SK-N-SH (cell line): ENCODE measurements around the gene IAPP. TPM values are rescaled to one million over a fixed set of nuclear protein-coding genes. Genes with fewer than 3 reads are reported as not detected.

Experiments
- CTCF ChIA-PET: fragments of 300-600, 350-600 bp; formaldehyde crosslinking; extraction: SDS; loops from one replicate; lab custom pipeline; 2021; lab: Yijun Ruan, JAX
- POLR2A ChIA-PET: fragments of 350-600 bp; sonication (Branson Sonifier 250); formaldehyde crosslinking; extraction: SDS; loops from one replicate; lab custom pipeline; 2020; ENCODE audit warnings: antibody characterized with exemption, inconsistent platforms; lab: Yijun Ruan, JAX
- DNase-seq: peaks from one replicate; pipeline ENCODE4 v3.0.0; 2012
- H2AFZ ChIP-seq: fragments of 200-600 bp; sonication (generic); 2 replicates; pipeline ENCODE4 v1.8.1; 2016; ENCODE audit warnings: antibody characterized with exemption, mild to moderate bottlenecking, low read depth
- H3F3A ChIP-seq: fragments of 200-600 bp; sonication (generic); replicated peaks from 2 replicates; pipeline ENCODE3; 2016; ENCODE audit warnings: antibody characterized with exemption, mild to moderate bottlenecking; ENCODE audit not compliant: insufficient read depth
- H3K27ac ChIP-seq, 2 experiments: fragments of 200-500 bp in 1 of 2; fragments of 200-600 bp in 1 of 2; sonication (Bioruptor generic) in 1 of 2; sonication (generic), shearing (Covaris generic) in 1 of 2; 2 replicates each; pipeline versions ENCODE4 v1.5.1 to v1.6.1; 2014 to 2016; ENCODE audit warnings: low read depth in 2 of 2, inconsistent platforms in 1 of 2, low read length in 1 of 2, mild to moderate bottlenecking in 1 of 2, mixed read lengths in 1 of 2
- H3K27me3 ChIP-seq: fragments of 200-600 bp; sonication (generic), shearing (Covaris generic); 2 replicates; pipeline ENCODE4 v1.6.1; 2016; ENCODE audit warnings: mixed run types; ENCODE audit not compliant: insufficient read depth
- H3K36me3 ChIP-seq, 2 experiments: fragments of 200-500 bp in 1 of 2; fragments of 200-600 bp in 1 of 2; sonication (Bioruptor generic) in 1 of 2; sonication (generic) in 1 of 2; replicated peaks in 1 of 2; 2 replicates each; pipeline versions ENCODE3 to v1.5.1; 2014 to 2016; ENCODE audit warnings: low read length in 1 of 2, mild to moderate bottlenecking in 1 of 2; ENCODE audit not compliant: insufficient read depth in 2 of 2, control insufficient read depth in 1 of 2
- H3K4me1 ChIP-seq, 2 experiments: fragments of 200-500 bp in 1 of 2; fragments of 200-600 bp in 1 of 2; sonication (Bioruptor generic) in 1 of 2; sonication (generic), shearing (Covaris generic) in 1 of 2; 2 replicates each; pipeline versions ENCODE4 v1.5.1 to v1.6.1; 2014 to 2016; ENCODE audit warnings: low read depth in 1 of 2, low read length in 1 of 2, mixed run types in 1 of 2; ENCODE audit not compliant: insufficient read depth in 2 of 2, control insufficient read depth in 1 of 2
- H3K4me2 ChIP-seq: fragments of 200-600 bp; sonication (generic), shearing (Covaris generic); 2 replicates; pipeline ENCODE4 v1.6.1; 2017; ENCODE audit warnings: mixed run types
- H3K4me3 ChIP-seq, 2 experiments: fragments of 200-500 bp in 1 of 2; fragments of 200-600 bp in 1 of 2; sonication (Bioruptor generic) in 1 of 2; sonication (generic), shearing (Covaris generic) in 1 of 2; 2 replicates each; pipeline versions ENCODE4 v1.5.1 to v1.8.1; 2014 to 2016; ENCODE audit warnings: low read depth in 2 of 2, inconsistent platforms in 1 of 2, low read length in 1 of 2, mild to moderate bottlenecking in 1 of 2, mixed read lengths in 1 of 2, moderate library complexity in 1 of 2
- H3K79me2 ChIP-seq: fragments of 200-600 bp; sonication (generic); 2 replicates; pipeline ENCODE4 v1.8.1; 2017; ENCODE audit warnings: mild to moderate bottlenecking; ENCODE audit not compliant: insufficient read depth
- H3K9ac ChIP-seq: fragments of 200-600 bp; sonication (generic); 2 replicates; pipeline ENCODE4 v1.6.1; 2017; ENCODE audit warnings: mixed run types
- H3K9me2 ChIP-seq: fragments of 200-600 bp; sonication (generic); 2 replicates; pipeline ENCODE4 v1.6.1; 2017; ENCODE audit warnings: mixed run types
- H3K9me3 ChIP-seq: fragments of 200-600 bp; sonication (generic); 2 replicates; pipeline ENCODE4 v1.6.1; 2017; ENCODE audit warnings: mixed run types, mild to moderate bottlenecking, moderate library complexity
- H4K20me1 ChIP-seq: fragments of 200-600 bp; sonication (generic); 2 replicates; pipeline ENCODE4 v1.6.1; 2017; ENCODE audit warnings: mild to moderate bottlenecking, mixed run types; ENCODE audit not compliant: insufficient read depth
- CHD2 ChIP-seq: fragments of 150-350 bp; IDR thresholded peaks from 2 replicates; pipeline ENCODE4 v1.6.1; 2018; ENCODE audit warnings: low read length; ENCODE audit not compliant: partially characterized antibody
- FOSL2 ChIP-seq: IDR thresholded peaks from 2 replicates; pipeline ENCODE4 v1.4.0; 2012; ENCODE audit warnings: low read depth, mild to moderate bottlenecking, moderate library complexity, borderline replicate concordance
- FOXJ3 ChIP-seq: sonication (generic); formaldehyde crosslinking; IDR thresholded peaks from 2 replicates; pipeline ENCODE4 v1.5.1; 2020; ENCODE audit warnings: mild to moderate bottlenecking, missing genetic modification reagents
- GABPA ChIP-seq: IDR thresholded peaks from 2 replicates; pipeline ENCODE4 v1.4.0; 2012; ENCODE audit warnings: low read depth, mild to moderate bottlenecking
- GATA2 ChIP-seq: sonication (generic); formaldehyde crosslinking; IDR thresholded peaks from 2 replicates; pipeline ENCODE4 v1.5.0; 2020; ENCODE audit warnings: mild to moderate bottlenecking, missing genetic modification reagents
- NRF1 ChIP-seq: IDR thresholded peaks from 2 replicates; pipeline ENCODE4 v1.6.1; 2012; ENCODE audit warnings: low read depth, mild to moderate bottlenecking, low read length
- POLR2AphosphoS5 ChIP-seq: IDR thresholded peaks from 2 replicates; pipeline ENCODE4 v1.6.1; 2012; ENCODE audit warnings: low read depth, low read length
- RCOR1 ChIP-seq: fragments of 150-350 bp; IDR thresholded peaks from 2 replicates; pipeline ENCODE4 v1.6.1; 2017; ENCODE audit warnings: antibody characterized with exemption, low read length
- RFX5 ChIP-seq: IDR thresholded peaks from 2 replicates; pipeline ENCODE4 v1.6.1; 2012; ENCODE audit warnings: mild to moderate bottlenecking, improper control_type of control experiment, low read length
- SMC3 ChIP-seq: IDR thresholded peaks from 2 replicates; pipeline ENCODE4 v1.6.1; 2012; ENCODE audit warnings: low read depth, low read length, improper control_type of control experiment
- TAF1 ChIP-seq: IDR thresholded peaks from 2 replicates; pipeline ENCODE4 v1.6.1; 2012; ENCODE audit warnings: low read depth, mild to moderate bottlenecking, low read length, moderate library complexity, borderline replicate concordance
- TEAD4 ChIP-seq: IDR thresholded peaks from 2 replicates; pipeline ENCODE4 v1.4.0; 2012; ENCODE audit warnings: mild to moderate bottlenecking, borderline replicate concordance; ENCODE audit not compliant: insufficient read depth
- YY1 ChIP-seq: IDR thresholded peaks from 2 replicates; pipeline ENCODE4 v1.4.0; 2012; ENCODE audit warnings: low read depth, mild to moderate bottlenecking
- WGBS: methylation state at CpG from one replicate; pipeline ENCODE4 v1.1.6; 2017; ENCODE audit warnings: low lambda C conversion rate; 5-methylcytosine and 5-hydroxymethylcytosine counted together
- polyA plus RNA-seq, 3 experiments: library from polyadenylated mRNA; depleted of rRNA; stranded (reverse); fragments of >200 nt; gene quantifications; 2 replicates each; pipeline ENCODE4 v1.2.3, GENCODE V29; 2012
- TF ChIP-seq, protein P1 (sequence below): fragments of 150-350 bp; IDR thresholded peaks from 2 replicates; pipeline ENCODE4 v1.6.1; 2016; ENCODE audit warnings: mild to moderate bottlenecking, low read depth, low read length
- TF ChIP-seq, protein P2 (sequence below): IDR thresholded peaks from 2 replicates; pipeline ENCODE4 v1.4.0; 2012; ENCODE audit warnings: low read depth, borderline replicate concordance
- TF ChIP-seq, protein P3 (sequence below): IDR thresholded peaks from 2 replicates; pipeline ENCODE4 v1.4.0; 2012; ENCODE audit warnings: low read depth
- TF ChIP-seq, protein P4 (sequence below): fragments of 150-350 bp; IDR thresholded peaks from 2 replicates; pipeline ENCODE4 v1.6.1; 2017; ENCODE audit warnings: antibody characterized with exemption, low read length, low read depth, borderline replicate concordance
- TF ChIP-seq, protein P5 (sequence below): IDR thresholded peaks from 2 replicates; pipeline ENCODE4 v1.6.1; 2012; ENCODE audit warnings: mild to moderate bottlenecking, low read depth, low read length, moderate library complexity
- TF ChIP-seq, protein P6 (sequence below): IDR thresholded peaks from 2 replicates; pipeline ENCODE4; 2012

The IAPP gene
- polyA plus RNA-seq, 1 of the 3 experiments (the other 2 are of a cell fraction): not detected

DNA sequence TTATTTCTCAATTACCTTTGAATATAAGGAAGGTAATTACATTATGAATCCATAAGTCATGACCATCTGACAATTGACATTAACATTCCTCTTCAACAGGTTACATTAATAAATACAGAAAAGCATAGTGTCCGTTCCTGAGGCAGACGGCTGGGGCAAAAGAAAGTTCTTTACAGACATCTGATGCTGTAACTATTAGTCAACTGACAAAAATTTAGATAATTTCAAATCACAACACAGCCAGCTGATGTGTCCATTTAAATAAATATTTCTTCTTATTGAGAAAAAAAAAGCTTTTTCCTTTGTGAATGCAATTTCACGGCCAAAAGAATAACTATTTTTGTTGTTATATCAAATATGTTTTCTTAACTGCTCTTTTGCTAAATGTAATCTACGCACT, 55.5 kb downstream of the IAPP start:
- 41% methylated on average over 4 of the region's 4 CpGs for WGBS
- CTCF ChIA-PET: no interaction called here
- H3F3A ChIP-seq: peaks cover 4% of the 10 kb centered on the region
- no peaks in the 10 kb centered on the region for H3K79me2 ChIP-seq
- H3K9me3 ChIP-seq: no peaks in the 10 kb centered on the region
- H3K27me3 ChIP-seq: no peaks in the 10 kb centered on the region
- H3K9ac ChIP-seq: no peak overlapping the region
- TF ChIP-seq POLR2AphosphoS5 (no peak), YY1 (no peak), GABPA (no peak), RCOR1 (no peak), FOXJ3 (CRISPR knock-in tag) (no peak), CHD2 (no peak), RFX5 (no peak), SMC3 (no peak), GATA2 (no peak), FOSL2 (no peak), NRF1 (no peak), TAF1 (no peak), TEAD4 (no peak)
- TF ChIP-seq, protein P1, sequence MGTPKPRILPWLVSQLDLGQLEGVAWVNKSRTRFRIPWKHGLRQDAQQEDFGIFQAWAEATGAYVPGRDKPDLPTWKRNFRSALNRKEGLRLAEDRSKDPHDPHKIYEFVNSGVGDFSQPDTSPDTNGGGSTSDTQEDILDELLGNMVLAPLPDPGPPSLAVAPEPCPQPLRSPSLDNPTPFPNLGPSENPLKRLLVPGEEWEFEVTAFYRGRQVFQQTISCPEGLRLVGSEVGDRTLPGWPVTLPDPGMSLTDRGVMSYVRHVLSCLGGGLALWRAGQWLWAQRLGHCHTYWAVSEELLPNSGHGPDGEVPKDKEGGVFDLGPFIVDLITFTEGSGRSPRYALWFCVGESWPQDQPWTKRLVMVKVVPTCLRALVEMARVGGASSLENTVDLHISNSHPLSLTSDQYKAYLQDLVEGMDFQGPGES: no peak
- TF ChIP-seq, protein P2, sequence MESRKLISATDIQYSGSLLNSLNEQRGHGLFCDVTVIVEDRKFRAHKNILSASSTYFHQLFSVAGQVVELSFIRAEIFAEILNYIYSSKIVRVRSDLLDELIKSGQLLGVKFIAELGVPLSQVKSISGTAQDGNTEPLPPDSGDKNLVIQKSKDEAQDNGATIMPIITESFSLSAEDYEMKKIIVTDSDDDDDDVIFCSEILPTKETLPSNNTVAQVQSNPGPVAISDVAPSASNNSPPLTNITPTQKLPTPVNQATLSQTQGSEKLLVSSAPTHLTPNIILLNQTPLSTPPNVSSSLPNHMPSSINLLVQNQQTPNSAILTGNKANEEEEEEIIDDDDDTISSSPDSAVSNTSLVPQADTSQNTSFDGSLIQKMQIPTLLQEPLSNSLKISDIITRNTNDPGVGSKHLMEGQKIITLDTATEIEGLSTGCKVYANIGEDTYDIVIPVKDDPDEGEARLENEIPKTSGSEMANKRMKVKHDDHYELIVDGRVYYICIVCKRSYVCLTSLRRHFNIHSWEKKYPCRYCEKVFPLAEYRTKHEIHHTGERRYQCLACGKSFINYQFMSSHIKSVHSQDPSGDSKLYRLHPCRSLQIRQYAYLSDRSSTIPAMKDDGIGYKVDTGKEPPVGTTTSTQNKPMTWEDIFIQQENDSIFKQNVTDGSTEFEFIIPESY: no peak
- TF ChIP-seq, protein P3, sequence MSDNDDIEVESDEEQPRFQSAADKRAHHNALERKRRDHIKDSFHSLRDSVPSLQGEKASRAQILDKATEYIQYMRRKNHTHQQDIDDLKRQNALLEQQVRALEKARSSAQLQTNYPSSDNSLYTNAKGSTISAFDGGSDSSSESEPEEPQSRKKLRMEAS: no peak
- TF ChIP-seq, protein P4, sequence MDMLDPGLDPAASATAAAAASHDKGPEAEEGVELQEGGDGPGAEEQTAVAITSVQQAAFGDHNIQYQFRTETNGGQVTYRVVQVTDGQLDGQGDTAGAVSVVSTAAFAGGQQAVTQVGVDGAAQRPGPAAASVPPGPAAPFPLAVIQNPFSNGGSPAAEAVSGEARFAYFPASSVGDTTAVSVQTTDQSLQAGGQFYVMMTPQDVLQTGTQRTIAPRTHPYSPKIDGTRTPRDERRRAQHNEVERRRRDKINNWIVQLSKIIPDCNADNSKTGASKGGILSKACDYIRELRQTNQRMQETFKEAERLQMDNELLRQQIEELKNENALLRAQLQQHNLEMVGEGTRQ: no peak
- TF ChIP-seq, protein P5, sequence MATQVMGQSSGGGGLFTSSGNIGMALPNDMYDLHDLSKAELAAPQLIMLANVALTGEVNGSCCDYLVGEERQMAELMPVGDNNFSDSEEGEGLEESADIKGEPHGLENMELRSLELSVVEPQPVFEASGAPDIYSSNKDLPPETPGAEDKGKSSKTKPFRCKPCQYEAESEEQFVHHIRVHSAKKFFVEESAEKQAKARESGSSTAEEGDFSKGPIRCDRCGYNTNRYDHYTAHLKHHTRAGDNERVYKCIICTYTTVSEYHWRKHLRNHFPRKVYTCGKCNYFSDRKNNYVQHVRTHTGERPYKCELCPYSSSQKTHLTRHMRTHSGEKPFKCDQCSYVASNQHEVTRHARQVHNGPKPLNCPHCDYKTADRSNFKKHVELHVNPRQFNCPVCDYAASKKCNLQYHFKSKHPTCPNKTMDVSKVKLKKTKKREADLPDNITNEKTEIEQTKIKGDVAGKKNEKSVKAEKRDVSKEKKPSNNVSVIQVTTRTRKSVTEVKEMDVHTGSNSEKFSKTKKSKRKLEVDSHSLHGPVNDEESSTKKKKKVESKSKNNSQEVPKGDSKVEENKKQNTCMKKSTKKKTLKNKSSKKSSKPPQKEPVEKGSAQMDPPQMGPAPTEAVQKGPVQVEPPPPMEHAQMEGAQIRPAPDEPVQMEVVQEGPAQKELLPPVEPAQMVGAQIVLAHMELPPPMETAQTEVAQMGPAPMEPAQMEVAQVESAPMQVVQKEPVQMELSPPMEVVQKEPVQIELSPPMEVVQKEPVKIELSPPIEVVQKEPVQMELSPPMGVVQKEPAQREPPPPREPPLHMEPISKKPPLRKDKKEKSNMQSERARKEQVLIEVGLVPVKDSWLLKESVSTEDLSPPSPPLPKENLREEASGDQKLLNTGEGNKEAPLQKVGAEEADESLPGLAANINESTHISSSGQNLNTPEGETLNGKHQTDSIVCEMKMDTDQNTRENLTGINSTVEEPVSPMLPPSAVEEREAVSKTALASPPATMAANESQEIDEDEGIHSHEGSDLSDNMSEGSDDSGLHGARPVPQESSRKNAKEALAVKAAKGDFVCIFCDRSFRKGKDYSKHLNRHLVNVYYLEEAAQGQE: no peak
- TF ChIP-seq, protein P6, sequence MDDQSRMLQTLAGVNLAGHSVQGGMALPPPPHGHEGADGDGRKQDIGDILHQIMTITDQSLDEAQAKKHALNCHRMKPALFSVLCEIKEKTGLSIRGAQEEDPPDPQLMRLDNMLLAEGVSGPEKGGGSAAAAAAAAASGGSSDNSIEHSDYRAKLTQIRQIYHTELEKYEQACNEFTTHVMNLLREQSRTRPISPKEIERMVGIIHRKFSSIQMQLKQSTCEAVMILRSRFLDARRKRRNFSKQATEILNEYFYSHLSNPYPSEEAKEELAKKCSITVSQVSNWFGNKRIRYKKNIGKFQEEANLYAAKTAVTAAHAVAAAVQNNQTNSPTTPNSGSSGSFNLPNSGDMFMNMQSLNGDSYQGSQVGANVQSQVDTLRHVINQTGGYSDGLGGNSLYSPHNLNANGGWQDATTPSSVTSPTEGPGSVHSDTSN: no peak
- no peak for DNase-seq
- peak overlapping the region; percentile 45 for H3K4me2 ChIP-seq
- peak overlapping the region in 1 of 2 experiments; percentile 26; a peak in 1 of 4 replicates for H3K27ac ChIP-seq
- H4K20me1 ChIP-seq: no peaks in the 10 kb centered on the region
- 0 out of 2 replicates have a peak overlapping the region, but pooled peaks have one; percentile 24 for H2AFZ ChIP-seq
- no peaks in the 10 kb centered on the region for H3K4me1 ChIP-seq
- H3K36me3 ChIP-seq: no peaks in the 10 kb centered on the region
- no peaks in the 10 kb centered on the region for H3K9me2 ChIP-seq
- H3K4me3 ChIP-seq: no peak overlapping the region
- POLR2A ChIA-PET: interaction anchor here (0.6 kb wide), 1 partner anchor 10 kb away, joined by 3 read pairs; no protein-coding TSS in a partner anchor
